Right lobe of liver (tissue), 6 donors: ENCODE data around the gene RUNX2. TPM values are rescaled to one million over a fixed set of nuclear protein-coding genes. Genes with fewer than 3 reads are reported as not detected.

Experiments used
- ATAC-seq, 4 donors: fragments of 200-7000 bp; cut with Tn5 transposase; one replicate each; pipeline ENCODE4 v1.9.1; 2020; ENCODE audit warnings: mild to moderate bottlenecking in 4 of 4, moderate library complexity in 4 of 4
- DNase-seq, 3 donors: peaks; one replicate each; pipeline ENCODE4 v3.0.0-alpha.2; 2020
- H3K27ac ChIP-seq, 3 donors: fragments of 200-600 bp; one replicate each; pipeline ENCODE4 v1.8.0; 2022
- H3K27me3 ChIP-seq, 2 donors: fragments of 200-600 bp; one replicate each; pipeline ENCODE4 v1.8.0; 2022
- H3K36me3 ChIP-seq, 4 donors: fragments of 200-600 bp; sonication (generic) in 1 of 4; one replicate each; pipeline versions ENCODE4 v1.5.1 to v1.8.0; 2017 to 2022; ENCODE audit warnings: control low read depth in 1 of 4
- H3K4me1 ChIP-seq, 4 donors: fragments of 200-600 bp; sonication (generic) in 1 of 4; one replicate each; pipeline versions ENCODE4 v1.5.1 to v1.8.0; 2017 to 2022; ENCODE audit warnings: control low read depth in 1 of 4
- H3K4me3 ChIP-seq, 3 donors: fragments of 200-600 bp; one replicate each; pipeline ENCODE4 v1.8.0; 2022
- H3K9me3 ChIP-seq, 4 donors: fragments of 200-600 bp; sonication (generic) in 1 of 4; one replicate each; pipeline versions ENCODE4 v1.5.1 to v1.8.0; 2017 to 2022; ENCODE audit warnings: control low read depth in 1 of 4
- POLR2A ChIP-seq: fragments of 450-650 bp; IDR thresholded peaks from one replicate; pipeline ENCODE4 v1.6.1; 2017; ENCODE audit warnings: antibody characterized with exemption, mild to moderate bottlenecking
- WGBS: methylation state at CpG from one replicate; pipeline ENCODE4 v1.1.6; 2018; ENCODE audit warnings: low coverage, low lambda C conversion rate; ENCODE audit not compliant: insufficient coverage; ENCODE audit errors: missing lambda C conversion rate; 5-methylcytosine and 5-hydroxymethylcytosine counted together
- intact Hi-C, 2 donors: fragments of 100-400 bp; cut with DNase I; formaldehyde crosslinking; loops; one replicate each; pipeline versions ENCODE4 v1.11.2 to v1.14.1; 2022
- total RNA-seq, 6 experiments: library from RNA; depleted of rRNA in 2 of 6; stranded (reverse); fragments of >200 nt in 2 of 6; fragmentation: NEBNext Ultra II Directional in 3 of 6; extraction: Animal tissue kit (Norgen Biotek cat#: 25700) in 3 of 6; gene quantifications; one replicate each; pipeline versions ENCODE4 v1.1.0 to v1.2.4, GENCODE V29; 2016 to 2023
- TF ChIP-seq, protein P1 (sequence below), 4 donors: fragments of 200-600 bp in 3 of 4; fragments of 450-650 bp in 1 of 4; IDR thresholded peaks; one replicate each; pipeline versions ENCODE4 v1.5.1 to v1.8.0; 2016 to 2022; ENCODE audit warnings: antibody characterized with exemption in 4 of 4, mild to moderate bottlenecking in 2 of 4
- donor health status: DM: no; HTN: yes; CAD: no.
- donor health status: DM: no; HTN: no; CAD: no.
- donor health status: DM: no; HTN: no; CAD: no.
- donor health status: DM: no; HTN: yes; CAD: no.
- donor health status: DM: no; HTN: yes; CAD: no.

The RUNX2 gene
- total RNA-seq, 6 experiments from 2014 or later, result 0.15 to 0.80 (median 0.43) TPM

DNA sequence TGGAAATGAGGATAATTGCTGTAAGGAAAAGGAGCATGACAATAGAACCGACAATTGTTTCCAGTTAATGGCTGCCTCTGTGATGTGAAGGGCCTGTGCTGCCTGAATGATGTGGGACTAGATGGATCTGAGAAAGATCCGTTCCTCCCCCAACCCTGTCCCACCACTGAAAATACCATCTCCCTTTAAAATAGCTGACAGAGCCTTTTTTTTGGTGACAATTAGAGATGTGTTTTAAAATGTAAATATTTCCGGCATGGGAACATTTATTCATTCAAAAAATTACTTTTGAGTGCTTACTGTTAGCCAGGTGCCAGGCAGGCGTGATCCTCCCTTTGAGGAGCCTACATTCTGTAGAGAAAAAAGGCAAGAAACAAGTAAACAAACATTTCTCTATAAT is 122.0 kb downstream of the RUNX2 start:
- Histone ChIP-seq H3K4me3 (no peak overlapping the region), H3K27me3 (no peaks in the 10 kb centered on the region), H3K36me3 (no peaks in the 10 kb centered on the region), H3K27ac (no peak overlapping the region), H3K9me3 (no peaks in the 10 kb centered on the region), H3K4me1 (peaks cover 3 to 12% (median 6%) of the 10 kb centered on the region in 4 donors)
- TF ChIP-seq, protein P1, sequence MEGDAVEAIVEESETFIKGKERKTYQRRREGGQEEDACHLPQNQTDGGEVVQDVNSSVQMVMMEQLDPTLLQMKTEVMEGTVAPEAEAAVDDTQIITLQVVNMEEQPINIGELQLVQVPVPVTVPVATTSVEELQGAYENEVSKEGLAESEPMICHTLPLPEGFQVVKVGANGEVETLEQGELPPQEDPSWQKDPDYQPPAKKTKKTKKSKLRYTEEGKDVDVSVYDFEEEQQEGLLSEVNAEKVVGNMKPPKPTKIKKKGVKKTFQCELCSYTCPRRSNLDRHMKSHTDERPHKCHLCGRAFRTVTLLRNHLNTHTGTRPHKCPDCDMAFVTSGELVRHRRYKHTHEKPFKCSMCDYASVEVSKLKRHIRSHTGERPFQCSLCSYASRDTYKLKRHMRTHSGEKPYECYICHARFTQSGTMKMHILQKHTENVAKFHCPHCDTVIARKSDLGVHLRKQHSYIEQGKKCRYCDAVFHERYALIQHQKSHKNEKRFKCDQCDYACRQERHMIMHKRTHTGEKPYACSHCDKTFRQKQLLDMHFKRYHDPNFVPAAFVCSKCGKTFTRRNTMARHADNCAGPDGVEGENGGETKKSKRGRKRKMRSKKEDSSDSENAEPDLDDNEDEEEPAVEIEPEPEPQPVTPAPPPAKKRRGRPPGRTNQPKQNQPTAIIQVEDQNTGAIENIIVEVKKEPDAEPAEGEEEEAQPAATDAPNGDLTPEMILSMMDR (IDR thresholded peaks at IDR 0.05), result no peak
- no peak for TF ChIP-seq POLR2A
- intact Hi-C loops, result no loop called here
- 84% methylated on average over 4 of the region's 4 CpGs for WGBS
- DNase-seq (no peak), ATAC-seq (no peak)

DNA sequence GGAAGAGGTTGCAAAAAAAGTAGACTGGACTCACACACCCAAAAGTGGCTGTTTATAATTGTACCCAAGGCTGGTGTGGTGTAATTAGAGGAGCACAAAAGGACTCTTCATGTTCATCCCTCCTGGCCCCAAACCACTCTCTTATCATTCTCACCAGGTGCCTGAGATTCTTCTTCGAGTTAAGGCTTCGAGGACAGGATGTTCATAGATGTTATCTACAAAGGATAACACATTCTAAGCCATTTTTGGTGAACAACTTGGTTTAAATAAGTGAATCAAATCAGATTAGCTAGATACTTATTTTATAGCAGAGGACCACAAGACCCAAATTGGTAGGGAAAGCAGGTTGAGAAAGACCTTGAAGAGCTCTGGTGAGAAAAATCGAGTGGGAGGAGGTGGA is 122.7 kb downstream of the RUNX2 start:
- DNase-seq, result no peak
- 60% methylated on average over 3 of the region's 3 CpGs for WGBS

DNA sequence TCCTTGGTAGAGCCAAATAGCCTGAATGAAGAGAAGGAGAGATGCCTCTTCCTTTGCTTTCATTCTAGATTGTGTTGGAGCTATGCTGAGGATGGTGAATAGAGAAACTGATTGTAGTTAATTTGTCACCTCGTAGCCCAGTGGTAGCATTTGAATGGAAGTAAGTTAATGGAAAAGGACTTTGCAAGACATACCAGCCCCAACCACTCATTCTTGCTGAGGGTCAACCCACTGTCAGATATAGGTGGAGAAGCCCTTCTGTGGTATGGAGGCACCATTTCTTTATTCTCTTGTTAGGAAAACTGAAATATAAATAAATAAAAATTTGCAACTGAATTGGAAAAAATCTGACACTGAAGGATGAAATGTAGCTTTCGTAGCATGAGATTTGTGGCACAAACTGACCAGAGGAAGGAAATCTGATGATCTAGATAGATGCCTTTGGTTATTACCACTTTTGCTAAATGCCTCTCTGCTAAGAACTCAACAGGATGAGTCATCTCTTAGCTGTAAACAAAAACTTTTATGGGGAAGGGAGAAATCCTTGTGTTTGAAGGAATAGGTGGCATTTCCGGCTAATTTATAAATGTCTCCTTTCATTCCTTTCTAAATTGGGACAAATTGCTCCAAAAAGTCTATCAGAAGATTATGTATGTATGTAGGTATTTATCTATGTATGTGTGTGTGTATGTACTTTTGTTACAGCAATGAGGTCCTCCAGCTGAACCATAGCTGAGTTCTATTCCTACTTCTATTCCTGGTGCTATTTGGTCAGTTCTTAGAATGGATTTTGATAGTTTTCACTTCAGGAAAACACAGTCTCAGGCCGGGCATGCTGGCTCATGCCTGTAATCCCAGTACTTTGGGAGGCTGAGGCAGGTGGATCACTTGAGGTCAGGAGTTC is 126.1 kb downstream of the RUNX2 start:
- DNase-seq, result no peak
- Histone ChIP-seq H3K4me1 (no peaks in the 10 kb centered on the region), H3K36me3 (no peaks in the 10 kb centered on the region), H3K27me3 (no peaks in the 10 kb centered on the region), H3K9me3 (no peaks in the 10 kb centered on the region), H3K27ac (no peak overlapping the region), H3K4me3 (no peak overlapping the region)
- TF ChIP-seq, protein P1 (IDR thresholded peaks at IDR 0.05), result no peak
- TF ChIP-seq POLR2A, result no peak
- no peak for ATAC-seq
- WGBS, result 67% methylated on average over 4 of the region's 4 CpGs
- intact Hi-C loops, result no loop called here

More for the DNA sequence above, 122.7 kb downstream of the RUNX2 start:
- no peak for TF ChIP-seq POLR2A
- TF ChIP-seq, protein P1 (IDR thresholded peaks at IDR 0.05), result no peak
- Histone ChIP-seq H3K27ac (no peak overlapping the region), H3K27me3 (no peaks in the 10 kb centered on the region), H3K9me3 (no peaks in the 10 kb centered on the region), H3K36me3 (no peaks in the 10 kb centered on the region), H3K4me3 (no peak overlapping the region), H3K4me1 (peaks cover 3 to 7% (median 6%) of the 10 kb centered on the region in 4 donors)
- intact Hi-C loops, result no loop called here
- no peak for ATAC-seq

DNA sequence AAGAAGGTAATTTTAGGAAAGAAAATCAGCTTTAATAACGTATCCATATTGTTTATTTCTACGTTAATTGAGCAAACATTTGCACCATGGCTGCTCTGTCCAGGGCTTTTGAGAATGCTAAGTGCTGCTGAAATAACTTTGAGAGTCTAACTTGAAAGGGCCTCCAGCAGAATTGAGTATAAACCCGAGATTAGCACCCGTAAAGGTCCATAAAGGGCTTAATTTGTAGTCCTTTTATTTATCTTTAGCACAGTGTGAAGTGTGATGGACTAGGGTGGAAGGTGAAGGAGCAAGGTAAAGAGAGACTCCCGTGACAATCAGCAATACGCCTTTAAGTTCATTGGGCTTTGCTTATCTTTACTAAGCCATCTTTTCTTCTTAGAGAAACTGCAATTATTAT is 127.3 kb downstream of the RUNX2 start:
- no peak overlapping the region for H3K27ac ChIP-seq
- no peaks in the 10 kb centered on the region for H3K9me3 ChIP-seq
- WGBS, result 78% methylated on average over 6 of the region's 6 CpGs
- intact Hi-C loops, result no loop called here
- ATAC-seq (no peak), DNase-seq (no peak)
- H3K4me1 ChIP-seq, result no peaks in the 10 kb centered on the region
- H3K36me3 ChIP-seq, result no peaks in the 10 kb centered on the region
- no peak overlapping the region for H3K4me3 ChIP-seq
- no peak for TF ChIP-seq POLR2A
- TF ChIP-seq, protein P1 (IDR thresholded peaks at IDR 0.05), result no peak
- no peaks in the 10 kb centered on the region for H3K27me3 ChIP-seq
